Nephron (organoid): ENCODE measurements around the gene PAM.
"Not testable (repeated sequence)": the region's sequence is repeated elsewhere in the genome, so short reads cannot be mapped to it uniquely, and the experiment has no call there.

Experiments
- H3K27ac Mint-ChIP-seq, 3 experiments: 2 replicates each; pipeline ENCODE4 v1.8.0; 2020; ENCODE audit warnings: mixed read lengths in 3 of 3, mild to moderate bottlenecking in 2 of 3, moderate library complexity in 1 of 3
- H3K27me3 Mint-ChIP-seq: 2 replicates; pipeline ENCODE4 v1.8.0; 2021; ENCODE audit warnings: low read depth, mild to moderate bottlenecking, moderate library complexity, mixed read lengths
- H3K36me3 Mint-ChIP-seq: 2 replicates; pipeline ENCODE4 v1.8.0; 2020; ENCODE audit warnings: low read depth, mixed read lengths
- H3K4me1 Mint-ChIP-seq: 2 replicates; pipeline ENCODE4 v1.8.0; 2020; ENCODE audit warnings: mixed read lengths
- H3K4me3 Mint-ChIP-seq, 3 experiments: 2 replicates each; pipeline ENCODE4 v1.8.0; 2020; ENCODE audit warnings: mild to moderate bottlenecking in 3 of 3, mixed read lengths in 3 of 3, moderate library complexity in 2 of 3
- H3K9me3 Mint-ChIP-seq: 2 replicates; pipeline ENCODE4 v1.8.0; 2020; ENCODE audit warnings: mixed read lengths
- CTCF ChIP-seq, 3 experiments: fragments of 200-600 bp; sonication (generic); IDR thresholded peaks; one replicate each; pipeline ENCODE4 v1.5.0; 2021; ENCODE audit warnings: antibody characterized with exemption in 3 of 3; ENCODE audit not compliant: unreplicated experiment in 3 of 3

PAM gene

GRCh38 chr5:102747386-102748166, 7.5 kb upstream of the PAM start:
- H3K27ac Mint-ChIP-seq: peak overlapping the region in 1 of 3 experiments; percentile 9
- H3K4me1 Mint-ChIP-seq: peaks cover 5% of the 10 kb centered on the region
- no peaks in the 10 kb centered on the region for H3K27me3 Mint-ChIP-seq
- H3K9me3 Mint-ChIP-seq: no peaks in the 10 kb centered on the region
- H3K4me3 Mint-ChIP-seq: no peak overlapping the region
- H3K36me3 Mint-ChIP-seq: no peaks in the 10 kb centered on the region
- no peak for TF ChIP-seq CTCF (IDR thresholded peaks at IDR 0.05; ENCODE audit: unreplicated experiment in 3 of 3)

- H3K4me3 Mint-ChIP-seq: no peak overlapping the region
- H3K9me3 Mint-ChIP-seq: no peaks in the 10 kb centered on the region
- no peak for TF ChIP-seq CTCF (IDR thresholded peaks at IDR 0.05; ENCODE audit: unreplicated experiment in 3 of 3)
- no peak overlapping the region for H3K27ac Mint-ChIP-seq
- no peaks in the 10 kb centered on the region for H3K36me3 Mint-ChIP-seq
- peaks cover 10% of the 10 kb centered on the region for H3K4me1 Mint-ChIP-seq
- H3K27me3 Mint-ChIP-seq: peaks cover 18% of the 10 kb centered on the region
Observed at GRCh38 chr5:102749416-102750030, 5.6 kb upstream of the PAM start.

- no peaks in the 10 kb centered on the region for H3K36me3 Mint-ChIP-seq
- H3K4me1 Mint-ChIP-seq: peaks cover 11% of the 10 kb centered on the region
- no peaks in the 10 kb centered on the region for H3K9me3 Mint-ChIP-seq
- H3K4me3 Mint-ChIP-seq: no peak overlapping the region
- no peak for TF ChIP-seq CTCF (IDR thresholded peaks at IDR 0.05; ENCODE audit: unreplicated experiment in 3 of 3)
- H3K27ac Mint-ChIP-seq: no peak overlapping the region
- peaks cover 19% of the 10 kb centered on the region for H3K27me3 Mint-ChIP-seq
Observed at GRCh38 chr5:102750151-102750834, 4.8 kb upstream of the PAM start.

GRCh38 chr5:102751903-102752376, 3.2 kb upstream of the PAM start:
- not testable (repeated sequence) for H3K36me3 Mint-ChIP-seq, H3K9me3 Mint-ChIP-seq, H3K27ac Mint-ChIP-seq, H3K4me3 Mint-ChIP-seq
- Mint-ChIP-seq H3K4me1 (peaks cover 20% of the 10 kb centered on the region), H3K27me3 (peaks cover 19% of the 10 kb centered on the region)

DNA sequence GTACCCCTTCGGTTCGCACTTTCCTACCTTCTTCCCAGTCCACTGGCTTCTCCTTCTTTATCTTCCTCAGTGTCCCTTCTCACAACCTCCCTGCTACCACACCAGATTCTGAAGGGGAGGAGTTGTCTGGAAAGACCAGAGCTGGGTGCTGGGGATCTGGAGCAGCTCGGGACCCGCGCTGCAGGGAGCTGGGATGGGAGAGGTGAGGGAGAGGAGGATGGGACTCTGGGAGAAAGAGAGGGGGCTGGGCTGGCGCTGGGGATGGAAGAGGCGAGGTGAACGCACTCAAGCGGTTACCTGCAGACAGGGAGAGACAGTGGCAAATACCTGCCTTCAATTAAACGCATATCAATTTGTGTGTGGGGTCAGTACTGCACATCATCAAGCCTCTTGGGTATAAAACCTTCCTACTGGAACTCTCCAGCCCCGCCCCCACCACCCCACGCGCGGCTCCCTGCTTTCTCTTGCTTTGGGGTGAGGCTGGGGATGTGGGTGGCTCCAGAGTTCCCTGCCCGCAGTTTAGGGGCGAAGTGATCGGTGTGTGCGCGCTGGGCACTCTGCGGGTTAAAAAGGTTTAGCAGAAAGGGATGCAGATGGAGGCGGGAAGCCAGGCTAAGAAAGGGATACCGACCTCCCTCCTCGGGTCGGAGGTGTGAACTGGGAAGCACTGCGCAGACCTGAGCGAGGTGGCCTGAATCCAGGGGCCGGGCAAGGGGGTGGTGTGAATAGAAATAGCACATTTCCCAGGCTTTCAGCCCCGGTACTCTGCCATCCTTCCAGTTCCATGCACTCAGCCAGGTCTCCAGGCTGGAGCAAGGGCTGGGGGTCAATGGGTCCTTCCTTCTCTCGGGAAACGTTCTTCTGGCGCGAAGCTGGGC, 977 bp upstream of the PAM start:
- Mint-ChIP-seq H3K4me1 (peaks cover 20% of the 10 kb centered on the region), H3K36me3 (no peaks in the 10 kb centered on the region), H3K9me3 (no peaks in the 10 kb centered on the region), H3K4me3 (peak overlapping the region; percentile 87 to 90 (median 88)), H3K27me3 (peaks cover 19% of the 10 kb centered on the region), H3K27ac (peak overlapping the region in 2 of 3 experiments; percentile 46 to 87)
- TF ChIP-seq CTCF (IDR thresholded peaks at IDR 0.05; ENCODE audit: unreplicated experiment in 3 of 3): no peak
